GM12878 (cell line): ENCODE results near the gene PHACTR3. TPM values are rescaled to one million over a fixed set of nuclear protein-coding genes. Genes with fewer than 3 reads are reported as not detected.

Experiments
- ATAC-seq: fragments of 200-7000 bp; cut with Tn5 transposase; 3 replicates; pipeline ENCODE4 v1.9.1; 2020; ENCODE audit warnings: mild to moderate bottlenecking, moderate library complexity
- BruUV-seq: library from RNA; stranded (reverse); fragments of 400-500 nt; replicated peaks from 2 replicates; lab custom pipeline; 2021; lab: Mats Ljungman, UMichigan
- CTCF ChIA-PET: fragments of 300-600 bp; sonication (Branson Sonifier 250); formaldehyde crosslinking; extraction: SDS; loops from one replicate; lab custom pipeline; 2021; ENCODE audit warnings: inconsistent platforms; lab: Yijun Ruan, JAX
- POLR2A ChIA-PET: fragments of 350-600 bp; formaldehyde crosslinking; extraction: SDS; loops from one replicate; lab custom pipeline; 2021; ENCODE audit warnings: inconsistent platforms; lab: Charles Lee
- RAD21 ChIA-PET: fragments of 300-600 bp; sonication (Branson Sonifier 250); formaldehyde crosslinking; loops from one replicate; lab custom pipeline; 2023; ENCODE audit warnings: antibody characterized with exemption; ENCODE audit not compliant: unreplicated experiment; lab: Charles Lee
- SMC1A ChIA-PET: fragments of 300-600 bp; sonication (Branson Sonifier 250); formaldehyde crosslinking; loops from one replicate; lab custom pipeline; 2023; ENCODE audit not compliant: unreplicated experiment, uncharacterized antibody; lab: Charles Lee
- DNase-seq: peaks from one replicate; pipeline ENCODE4 v3.0.0-alpha.2; 2011; ENCODE audit warnings: low read depth, low spot score
- FAIRE-seq: peaks from 3 replicates; lab custom pipeline; 2011; peaks lifted over from hg19 to GRCh38; lab: Jason Lieb, UNC
- H2AFZ ChIP-seq: 2 replicates; pipeline ENCODE4 v1.6.0; 2011; ENCODE audit warnings: low read depth, low read length, control low read depth; ENCODE audit not compliant: control insufficient read depth
- H3K27ac ChIP-seq: 2 replicates; pipeline ENCODE4 v1.5.1; 2011; ENCODE audit warnings: control low read depth; ENCODE audit not compliant: control insufficient read depth, insufficient read depth
- H3K27me3 ChIP-seq, 2 experiments: replicated peaks in 1 of 2; 2 replicates each; pipeline versions ENCODE4 v1.6.0 to v1.6.1; 2011; ENCODE audit warnings: low read length in 1 of 2; ENCODE audit not compliant: control insufficient read depth in 2 of 2, insufficient read depth in 2 of 2
- H3K36me3 ChIP-seq, 2 experiments: 2 replicates each; pipeline ENCODE4 v1.5.1; 2011; ENCODE audit warnings: low read length in 1 of 2; ENCODE audit not compliant: control insufficient read depth in 2 of 2, insufficient read depth in 2 of 2
- H3K4me1 ChIP-seq: 2 replicates; pipeline ENCODE4 v1.6.1; 2011; ENCODE audit warnings: mild to moderate bottlenecking, low read length, moderate library complexity, mixed read lengths; ENCODE audit not compliant: control insufficient read depth, insufficient read depth
- H3K4me2 ChIP-seq: 2 replicates; pipeline ENCODE4 v1.6.0; 2011; ENCODE audit warnings: control low read depth; ENCODE audit not compliant: control insufficient read depth, insufficient read depth
- H3K4me3 ChIP-seq: fragments of 200-600 bp; sonication (generic); 2 replicates; pipeline ENCODE4 v1.5.1; 2016
- H3K79me2 ChIP-seq: 2 replicates; pipeline ENCODE4 v1.6.0; 2011; ENCODE audit warnings: low read length; ENCODE audit not compliant: control insufficient read depth, insufficient read depth
- H3K9ac ChIP-seq: 2 replicates; pipeline ENCODE4 v1.8.0; 2011; ENCODE audit warnings: low read length, control low read depth, mixed read lengths; ENCODE audit not compliant: control insufficient read depth, insufficient read depth
- H3K9me3 ChIP-seq: replicated peaks from 3 replicates; pipeline ENCODE4 v1.5.1; 2011; ENCODE audit warnings: mild to moderate bottlenecking, low read length; ENCODE audit not compliant: control insufficient read depth, insufficient read depth
- H4K20me1 ChIP-seq: 2 replicates; pipeline ENCODE4 v1.6.0; 2011; ENCODE audit not compliant: control insufficient read depth, insufficient read depth
- PAX8 ChIP-seq: fragments of 450-650 bp; IDR thresholded peaks from 2 replicates; pipeline ENCODE4 v1.6.1; 2017; ENCODE audit warnings: mild to moderate bottlenecking, moderate library complexity
- SIX5 ChIP-seq: IDR thresholded peaks from 2 replicates; pipeline ENCODE4 v1.6.1; 2011; ENCODE audit warnings: mild to moderate bottlenecking, low read depth, low read length, moderate library complexity; ENCODE audit not compliant: severe bottlenecking
- STAT3 ChIP-seq: IDR thresholded peaks from 2 replicates; pipeline ENCODE4 v1.6.1; 2011; ENCODE audit warnings: low read depth, low read length, improper control_type of control experiment
- ZBED1 ChIP-seq: IDR thresholded peaks from 2 replicates; pipeline ENCODE4 v1.6.1; 2016; ENCODE audit warnings: borderline replicate concordance
- WGBS: methylation state at CpG from one replicate; pipeline ENCODE4 v1.1.6; 2016; ENCODE audit warnings: low lambda C conversion rate; ENCODE audit not compliant: insufficient replicate concordance, insufficient coverage; ENCODE audit errors: missing lambda C conversion rate; 5-methylcytosine and 5-hydroxymethylcytosine counted together
- in situ Hi-C: fragments of 300-500 bp; cut with MboI; formaldehyde crosslinking; loops from 9 replicates; pipeline ENCODE4 v1.14.3; 2018; ENCODE audit warnings: mixed read lengths
- intact Hi-C: fragments of 100-400 bp; cut with micrococcal nuclease; formaldehyde crosslinking; loops from one replicate; pipeline ENCODE4 v1.14.2; 2022; ENCODE audit not compliant: unreplicated experiment
- polyA plus RNA-seq, 11 experiments: library from polyadenylated mRNA; depleted of rRNA in 4 of 11; unstranded in 6 of 11; stranded (reverse) in 5 of 11; fragments of >200 nt; fragmentation: Nextera tagmentation in 4 of 11; fragmentation: Illumina TruSeq in 1 of 11; extraction: Ambion mirVana in 4 of 11; extraction: Trizol in 1 of 11; gene quantifications; 1 replicate in 1 of 11; 2 replicates in 10 of 11; pipeline versions ENCODE4 v1.2.1 to v1.2.3, GENCODE V29; 2011 to 2016; ENCODE audit warnings: inconsistent platforms in 2 of 11, missing spikeins in 2 of 11, low read depth in 1 of 11
- total RNA-seq, 4 experiments: library from RNA; depleted of rRNA in 3 of 4; stranded (reverse); fragments of >200 nt in 3 of 4; fragmentation: Illumina TruSeq in 1 of 4; extraction: Trizol in 1 of 4; gene quantifications; 2 replicates each; pipeline versions ENCODE4 v1.2.1 to v1.2.3, GENCODE V29; 2013 to 2021
- TF ChIP-seq, protein P1 (sequence below): fragments of 450-650 bp; formaldehyde crosslinking; IDR thresholded peaks from 2 replicates; pipeline ENCODE4 v1.4.0; 2020; ENCODE audit warnings: mild to moderate bottlenecking, moderate library complexity
- TF ChIP-seq, protein P2 (sequence below): IDR thresholded peaks from 2 replicates; pipeline ENCODE4 v1.6.1; 2012; ENCODE audit warnings: low read length, inconsistent platforms

Gene PHACTR3
- total and polyA plus RNA-seq, 10 of the 15 experiments (the other 5 are each of a cell fraction or from before 2014, with no cell fraction given) = 0.17 to 2.7 (median 0.27) TPM; not detected in 1

DNA sequence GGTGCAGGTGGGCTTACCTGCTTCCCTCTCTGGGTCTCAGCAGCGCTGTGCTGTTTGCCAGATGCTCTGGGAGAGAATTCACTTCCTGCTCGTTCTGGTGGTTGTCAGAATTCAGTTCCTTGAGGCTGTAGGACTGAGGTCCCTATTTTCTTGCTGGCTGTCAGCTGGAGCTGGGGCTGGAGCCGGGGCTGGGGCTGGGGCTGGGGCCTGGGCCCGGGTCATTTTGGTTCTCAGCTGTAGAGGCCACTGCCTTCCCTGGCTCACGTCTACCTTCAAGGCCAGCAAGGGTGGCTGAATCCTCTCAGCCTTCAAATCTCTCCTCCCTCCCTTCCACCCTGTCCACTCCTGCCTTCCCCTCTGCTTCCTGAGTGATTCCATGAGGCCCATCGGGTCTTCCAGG, 16.8 kb upstream of the PHACTR3 start (continued):
- TF ChIP-seq, protein P1, sequence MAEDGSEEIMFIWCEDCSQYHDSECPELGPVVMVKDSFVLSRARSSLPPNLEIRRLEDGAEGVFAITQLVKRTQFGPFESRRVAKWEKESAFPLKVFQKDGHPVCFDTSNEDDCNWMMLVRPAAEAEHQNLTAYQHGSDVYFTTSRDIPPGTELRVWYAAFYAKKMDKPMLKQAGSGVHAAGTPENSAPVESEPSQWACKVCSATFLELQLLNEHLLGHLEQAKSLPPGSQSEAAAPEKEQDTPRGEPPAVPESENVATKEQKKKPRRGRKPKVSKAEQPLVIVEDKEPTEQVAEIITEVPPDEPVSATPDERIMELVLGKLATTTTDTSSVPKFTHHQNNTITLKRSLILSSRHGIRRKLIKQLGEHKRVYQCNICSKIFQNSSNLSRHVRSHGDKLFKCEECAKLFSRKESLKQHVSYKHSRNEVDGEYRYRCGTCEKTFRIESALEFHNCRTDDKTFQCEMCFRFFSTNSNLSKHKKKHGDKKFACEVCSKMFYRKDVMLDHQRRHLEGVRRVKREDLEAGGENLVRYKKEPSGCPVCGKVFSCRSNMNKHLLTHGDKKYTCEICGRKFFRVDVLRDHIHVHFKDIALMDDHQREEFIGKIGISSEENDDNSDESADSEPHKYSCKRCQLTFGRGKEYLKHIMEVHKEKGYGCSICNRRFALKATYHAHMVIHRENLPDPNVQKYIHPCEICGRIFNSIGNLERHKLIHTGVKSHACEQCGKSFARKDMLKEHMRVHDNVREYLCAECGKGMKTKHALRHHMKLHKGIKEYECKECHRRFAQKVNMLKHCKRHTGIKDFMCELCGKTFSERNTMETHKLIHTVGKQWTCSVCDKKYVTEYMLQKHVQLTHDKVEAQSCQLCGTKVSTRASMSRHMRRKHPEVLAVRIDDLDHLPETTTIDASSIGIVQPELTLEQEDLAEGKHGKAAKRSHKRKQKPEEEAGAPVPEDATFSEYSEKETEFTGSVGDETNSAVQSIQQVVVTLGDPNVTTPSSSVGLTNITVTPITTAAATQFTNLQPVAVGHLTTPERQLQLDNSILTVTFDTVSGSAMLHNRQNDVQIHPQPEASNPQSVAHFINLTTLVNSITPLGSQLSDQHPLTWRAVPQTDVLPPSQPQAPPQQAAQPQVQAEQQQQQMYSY (CRISPR knock-in tag) = no peak

DNA sequence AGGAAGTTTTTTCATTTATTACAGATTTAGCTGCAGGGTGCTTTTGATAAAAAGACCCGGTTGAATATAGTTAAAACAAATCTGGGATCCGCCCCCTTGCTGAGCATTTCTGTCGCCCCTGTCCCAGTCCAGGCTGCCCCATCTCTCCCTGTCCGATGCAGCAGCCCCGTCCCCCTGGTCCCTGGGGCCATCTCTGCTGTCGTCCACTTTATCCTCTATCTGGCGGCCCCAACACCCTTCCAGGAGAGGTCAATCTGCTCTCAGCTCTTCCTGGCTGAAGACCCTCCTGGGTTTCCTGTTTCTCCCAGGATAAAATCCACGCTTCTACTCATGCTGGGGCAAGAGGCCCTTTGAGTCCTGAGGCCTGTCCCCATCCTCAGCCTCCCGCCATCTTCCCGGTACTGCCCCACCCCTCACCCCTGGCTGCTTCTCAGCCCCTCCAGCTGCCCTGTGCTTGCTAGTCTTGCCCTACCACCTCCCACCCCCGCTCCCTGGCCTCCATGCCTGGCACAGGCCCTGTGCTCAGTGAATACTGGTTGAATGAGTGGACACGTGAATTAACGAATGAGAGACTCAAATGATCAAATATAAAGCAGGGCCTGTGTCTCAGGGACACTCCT, 16.0 kb upstream of the PHACTR3 start:
- RAD21 ChIA-PET = no interaction called here
- Histone ChIP-seq H3K9ac (no peak overlapping the region), H3K4me2 (no peak overlapping the region), H2AFZ (no peak overlapping the region), H4K20me1 (no peaks in the 10 kb centered on the region), H3K27ac (no peak overlapping the region), H3K27me3 (no peaks in the 10 kb centered on the region; a peak in 1 of 4 replicates), H3K4me3 (no peak overlapping the region)
- 34% methylated on average over 11 of the region's 13 CpGs for WGBS
- no peak for ATAC-seq
- in situ Hi-C loops = no loop called here
- POLR2A ChIA-PET = no interaction called here
- intact Hi-C loops = no loop called here
- FAIRE-seq = no peak
- no TSS peak for BruUV-seq
- DNase-seq = no peak
- CTCF ChIA-PET = interaction anchor here (1.2 to 1.4 kb wide), 2 partner anchors 10 to 17 kb away, joined by 4 to 6 read pairs; no protein-coding TSS in a partner anchor
- TF ChIP-seq SIX5 (no peak), PAX8 (no peak), ZBED1 (no peak), STAT3 (no peak)
- TF ChIP-seq, protein P2, sequence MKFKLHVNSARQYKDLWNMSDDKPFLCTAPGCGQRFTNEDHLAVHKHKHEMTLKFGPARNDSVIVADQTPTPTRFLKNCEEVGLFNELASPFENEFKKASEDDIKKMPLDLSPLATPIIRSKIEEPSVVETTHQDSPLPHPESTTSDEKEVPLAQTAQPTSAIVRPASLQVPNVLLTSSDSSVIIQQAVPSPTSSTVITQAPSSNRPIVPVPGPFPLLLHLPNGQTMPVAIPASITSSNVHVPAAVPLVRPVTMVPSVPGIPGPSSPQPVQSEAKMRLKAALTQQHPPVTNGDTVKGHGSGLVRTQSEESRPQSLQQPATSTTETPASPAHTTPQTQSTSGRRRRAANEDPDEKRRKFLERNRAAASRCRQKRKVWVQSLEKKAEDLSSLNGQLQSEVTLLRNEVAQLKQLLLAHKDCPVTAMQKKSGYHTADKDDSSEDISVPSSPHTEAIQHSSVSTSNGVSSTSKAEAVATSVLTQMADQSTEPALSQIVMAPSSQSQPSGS = no peak
- TF ChIP-seq, all 136 proteins: peak for 0
- Histone ChIP-seq H3K36me3 (no peaks in the 10 kb centered on the region), H3K79me2 (no peaks in the 10 kb centered on the region), H3K9me3 (no peaks in the 10 kb centered on the region), H3K4me1 (no peaks in the 10 kb centered on the region)
- SMC1A ChIA-PET = no interaction called here
